Activated effector memory CD4-positive, alpha-beta T cell treated with Interleukin-2 at 50 U/mL for 16 hours (primary cell): ENCODE data around the gene CTNNA1.

Source experiments
- DNase-seq: peaks from one replicate; pipeline ENCODE4 v3.0.0-alpha.2; 2020

Gene CTNNA1

DNA sequence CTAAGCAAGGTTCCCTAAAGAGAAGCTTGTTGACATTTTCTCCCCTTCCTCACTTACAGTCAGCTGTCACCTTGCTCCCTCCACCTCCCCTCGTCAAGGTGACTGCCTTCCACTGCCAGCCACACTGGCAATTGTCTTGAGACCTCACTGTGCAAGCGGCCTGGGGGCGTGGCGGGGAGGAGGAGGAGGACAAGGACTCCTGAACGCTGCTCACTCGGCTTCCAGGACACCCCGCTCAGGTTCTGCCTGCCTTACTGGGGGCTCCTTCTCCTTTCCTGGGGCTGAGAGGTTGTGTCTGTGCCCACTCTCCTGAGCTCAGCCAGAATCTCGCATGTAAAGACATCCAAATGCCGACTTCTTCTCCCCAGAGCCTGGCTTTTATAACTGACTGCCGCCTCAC, 182.2 kb downstream of the CTNNA1 start:
- DNase-seq, result no peak

DNA sequence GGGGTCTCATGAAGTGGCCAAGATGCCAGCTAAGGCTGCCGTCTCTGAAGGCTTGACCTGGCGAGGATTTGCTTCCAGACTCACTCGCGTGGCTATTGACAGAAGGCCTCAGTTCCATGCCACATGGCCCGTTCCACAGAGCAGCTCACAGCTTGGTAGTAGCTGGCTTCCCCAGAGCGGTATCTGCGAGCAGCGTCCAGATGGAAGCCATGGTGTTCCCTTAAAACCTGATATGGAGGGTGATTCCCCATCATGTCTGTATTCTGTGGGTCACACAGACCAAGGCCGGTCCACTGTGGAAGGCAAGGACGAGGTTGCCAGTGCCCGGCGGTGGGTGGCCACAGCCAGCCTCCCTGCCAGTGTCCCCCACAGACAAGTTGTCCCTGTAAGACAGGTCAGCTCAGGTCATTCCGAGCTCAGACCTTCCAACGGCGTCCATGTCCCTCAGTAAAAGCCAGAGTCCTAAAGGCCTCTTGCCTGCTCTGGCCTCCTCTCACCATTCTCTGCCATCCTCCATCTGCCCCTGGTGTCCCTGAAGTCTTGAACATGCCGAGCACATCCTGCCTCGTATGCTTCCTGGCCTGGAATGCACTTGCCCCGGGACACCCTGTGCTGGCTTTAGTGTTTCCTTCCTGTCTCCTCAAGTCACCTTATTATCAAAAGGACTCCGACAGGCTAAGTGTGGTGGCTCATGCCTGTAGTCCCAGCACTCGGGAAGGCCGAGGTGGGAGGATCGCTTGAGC, 183.2 kb downstream of the CTNNA1 start:
- no peak for DNase-seq

DNA sequence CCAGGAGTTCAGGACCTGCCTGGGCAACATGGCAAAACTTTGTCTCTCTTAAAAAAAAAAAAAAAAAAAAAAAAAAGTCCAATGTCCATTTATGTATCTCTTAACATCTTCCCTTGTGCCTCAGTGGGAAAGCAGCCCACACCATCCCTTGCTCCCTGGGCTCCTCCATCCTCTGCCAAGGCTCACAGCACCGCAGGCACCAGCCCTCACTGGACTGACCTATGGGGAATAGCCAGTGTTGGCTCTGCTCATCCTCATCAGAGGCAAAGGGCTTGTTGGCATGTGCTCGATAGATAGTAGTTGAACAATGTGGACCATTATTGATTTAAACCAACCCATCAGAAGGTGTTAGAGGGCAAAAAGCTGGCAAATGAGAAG, 183.7 kb downstream of the CTNNA1 start:
- DNase-seq, result no peak

DNA sequence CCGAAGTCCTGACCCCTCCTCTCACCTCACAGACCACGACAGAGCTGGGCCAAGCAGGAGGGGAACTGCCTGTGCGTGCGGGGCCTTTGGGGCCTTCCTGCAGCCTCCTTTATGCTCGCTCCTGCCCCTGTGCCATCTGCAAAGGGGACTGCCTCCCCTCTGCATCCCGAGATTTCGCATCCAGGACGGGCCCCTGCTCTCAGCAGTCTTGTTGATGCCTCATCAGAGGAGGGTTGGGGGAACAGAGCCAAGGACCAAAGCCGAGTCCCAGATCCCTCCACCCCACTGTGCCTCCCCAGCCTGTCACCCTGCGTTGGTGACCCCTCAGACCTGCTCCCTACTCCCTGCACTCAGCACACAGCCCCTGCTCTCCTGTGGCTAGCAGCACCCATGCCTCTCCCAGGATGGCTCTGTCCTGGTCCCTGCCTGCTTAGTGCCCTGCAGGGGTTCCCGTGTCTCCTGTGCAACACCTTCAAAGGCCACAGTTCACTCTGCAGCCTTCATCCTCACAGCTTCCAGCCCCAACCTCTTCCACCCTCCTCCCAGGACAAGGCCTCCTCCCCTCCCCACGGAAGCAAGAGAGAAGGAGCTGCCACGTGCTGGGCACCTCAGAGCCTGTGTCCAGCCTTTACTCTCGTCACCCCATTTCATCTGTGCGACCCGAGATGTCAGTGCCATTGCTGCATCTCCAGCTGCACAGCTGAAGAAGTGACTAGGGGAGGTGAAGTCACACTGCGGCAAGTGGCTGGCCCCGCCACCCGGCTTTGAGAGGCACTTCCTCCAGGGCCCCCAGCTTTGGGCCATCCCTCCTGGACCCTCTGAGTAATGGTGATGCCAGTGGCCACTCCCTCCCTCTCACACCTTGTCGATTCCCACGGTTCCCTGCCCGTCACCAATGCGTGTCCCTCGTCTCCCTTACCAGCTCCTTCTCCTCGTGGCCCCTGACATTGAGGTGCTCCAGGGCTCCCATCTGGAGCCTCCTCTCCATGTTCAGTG, 184.5 kb downstream of the CTNNA1 start:
- DNase-seq, result no peak

DNA sequence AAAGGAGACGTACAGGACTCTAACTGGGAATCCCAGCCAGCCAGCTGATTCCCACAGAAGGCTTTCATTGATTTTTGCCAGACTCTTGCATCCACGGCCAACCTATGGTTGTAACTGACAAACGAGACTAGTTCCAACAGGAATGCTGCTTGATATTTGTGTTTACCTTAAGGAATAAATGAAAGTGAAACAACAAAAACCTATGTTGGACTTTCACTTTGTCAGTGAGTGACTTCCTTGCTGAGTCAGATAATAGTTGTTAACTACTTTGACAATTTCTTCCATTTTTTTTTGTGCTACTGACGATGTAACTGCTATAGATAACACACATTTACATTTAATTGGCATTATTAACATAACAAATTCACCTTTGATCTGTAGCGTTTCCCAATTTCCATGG, 185.3 kb downstream of the CTNNA1 start:
- DNase-seq, result no peak

DNA sequence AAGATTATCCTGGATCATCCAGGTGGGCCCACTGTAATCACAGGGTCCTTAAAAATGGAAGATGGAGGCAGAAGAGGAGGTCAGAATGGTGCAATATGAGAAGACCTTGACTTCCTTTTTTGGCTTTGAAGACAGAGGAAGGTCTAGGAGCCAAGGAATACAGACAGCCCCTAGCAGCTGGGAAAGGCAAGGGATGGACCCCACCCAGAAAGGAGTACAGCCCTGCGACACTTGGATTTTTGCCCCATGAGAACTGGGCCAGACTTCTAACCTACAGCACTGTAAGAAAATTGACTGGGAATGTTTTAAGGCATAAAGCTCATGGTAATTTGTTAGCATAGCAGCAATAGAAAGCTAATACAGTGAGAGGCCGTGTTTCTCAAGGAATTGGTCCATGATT, 188.8 kb downstream of the CTNNA1 start:
- no peak for DNase-seq

DNA sequence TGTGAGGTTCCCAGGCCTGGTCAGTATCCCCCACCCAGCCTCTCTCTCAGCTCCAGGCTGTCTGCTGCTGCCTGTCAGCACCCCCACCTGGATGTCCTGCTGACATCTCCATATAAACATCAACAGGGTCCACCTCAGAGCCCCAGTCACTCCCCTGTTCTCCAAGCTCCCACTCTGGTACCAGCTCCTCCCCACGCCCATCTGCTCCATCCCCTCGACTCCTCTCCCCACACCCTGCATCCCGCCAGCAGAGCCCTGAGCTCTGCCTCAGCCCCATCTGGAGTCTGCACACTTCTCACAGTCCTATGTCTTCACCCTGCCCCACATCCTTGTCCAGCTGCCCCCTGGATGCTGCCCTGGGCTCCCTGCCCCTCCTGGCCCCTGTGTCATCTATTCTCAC, 189.6 kb downstream of the CTNNA1 start:
- DNase-seq, result no peak

DNA sequence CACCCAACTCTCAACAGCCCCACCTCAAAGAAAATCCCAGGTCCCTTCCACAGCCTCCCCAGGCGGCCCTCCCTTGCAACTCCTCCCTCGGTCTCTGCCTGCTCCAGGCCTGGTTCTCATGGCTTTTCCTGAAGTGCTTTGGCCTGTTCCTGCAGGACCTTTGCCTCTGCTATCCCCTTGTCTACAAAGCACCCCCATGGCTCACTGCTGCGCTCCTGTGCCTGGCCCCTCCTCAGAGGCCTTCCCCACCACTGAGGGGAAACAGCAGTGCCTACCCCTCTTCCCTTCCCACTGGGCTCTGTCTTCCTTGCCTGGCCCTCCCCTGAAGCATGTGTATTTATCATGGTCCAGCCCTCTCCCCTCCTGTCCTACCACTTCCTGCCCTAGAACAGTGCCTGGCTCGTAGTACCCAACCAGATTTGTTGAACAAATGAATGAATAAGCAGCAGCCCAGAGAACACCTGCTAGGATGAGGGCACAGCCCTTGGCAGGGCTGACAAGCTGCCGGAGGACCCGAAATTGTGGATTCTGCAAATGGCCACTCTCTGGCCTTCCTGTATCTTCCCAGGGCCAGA, 190.5 kb downstream of the CTNNA1 start:
- no peak for DNase-seq

DNA sequence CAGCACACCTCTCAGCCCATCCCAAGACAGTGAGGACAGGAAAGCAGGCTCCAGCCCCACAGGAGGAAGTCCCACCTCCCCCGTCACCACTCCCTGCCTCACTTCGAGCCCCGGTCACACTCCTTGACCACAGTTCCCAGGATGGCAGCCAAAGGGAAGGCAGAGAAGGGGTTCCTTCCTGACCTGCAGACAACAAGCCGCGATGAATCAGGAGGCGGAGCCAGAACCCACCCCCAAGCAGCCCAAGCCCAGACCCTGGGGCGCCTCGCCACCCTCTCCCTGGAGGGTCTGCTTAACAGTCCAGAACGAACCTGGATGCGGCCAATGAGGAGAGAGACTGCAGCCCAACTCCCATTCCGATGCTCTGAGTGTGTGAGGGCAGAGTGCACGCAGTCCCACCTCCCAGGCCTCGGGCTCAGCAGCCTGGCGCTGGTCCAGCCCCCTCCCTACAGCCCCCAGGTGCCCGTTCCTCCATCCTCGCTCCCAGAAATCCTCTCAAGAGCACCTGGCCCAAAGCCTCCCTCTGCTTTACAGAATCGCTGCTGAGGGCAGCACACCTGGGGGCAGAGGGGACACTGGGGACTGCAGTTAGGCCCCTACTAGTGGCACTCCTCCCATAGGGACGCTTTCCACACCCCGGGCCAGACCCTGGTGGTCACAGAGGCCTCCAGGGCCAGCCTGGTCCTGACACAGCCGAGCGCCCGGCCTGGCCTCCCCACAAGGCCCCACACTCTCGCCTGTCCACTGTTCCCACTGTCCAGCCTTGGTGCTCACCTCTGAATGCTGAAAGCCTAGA, 191.5 kb downstream of the CTNNA1 start:
- DNase-seq, result no peak

DNA sequence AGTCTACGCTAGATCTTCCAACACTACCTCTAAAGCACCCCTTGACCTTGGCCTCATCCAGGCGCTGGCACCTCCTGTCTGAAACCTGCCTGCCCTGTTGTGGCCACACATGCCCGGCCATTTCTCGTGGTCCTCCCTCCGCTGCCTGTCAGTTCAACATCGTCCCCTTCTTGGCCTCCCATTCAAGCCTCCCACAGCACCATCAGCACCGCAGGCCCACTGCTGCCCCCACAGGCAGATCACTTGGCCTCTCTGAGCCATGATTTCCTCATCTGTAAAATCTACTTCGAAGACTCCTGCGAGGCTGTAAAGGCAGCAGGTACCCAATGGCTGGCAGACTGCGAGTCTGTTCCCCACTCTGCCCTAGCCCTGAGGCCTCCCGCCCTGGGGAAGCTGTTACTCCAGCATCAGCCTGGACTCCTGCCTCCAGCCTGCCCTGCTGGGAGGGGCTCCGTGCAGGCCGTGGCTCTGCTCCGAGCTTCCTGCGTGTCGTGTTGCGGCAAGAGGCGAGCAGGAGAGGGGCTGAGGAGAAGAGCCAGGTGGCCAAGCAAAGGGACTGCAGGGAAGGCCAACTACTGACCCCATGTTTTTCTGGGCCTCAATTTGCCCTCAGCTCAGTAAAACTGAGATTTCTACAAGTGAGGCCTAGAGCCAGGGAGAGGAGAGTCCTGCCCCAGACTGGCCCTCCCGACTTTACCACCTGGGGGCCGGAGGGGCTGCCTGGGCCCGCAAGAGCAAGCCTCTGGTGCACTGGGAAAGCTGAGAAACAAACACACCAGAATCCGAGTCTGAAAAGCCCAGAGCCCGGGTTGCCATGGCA, 192.4 kb downstream of the CTNNA1 start:
- no peak for DNase-seq

DNA sequence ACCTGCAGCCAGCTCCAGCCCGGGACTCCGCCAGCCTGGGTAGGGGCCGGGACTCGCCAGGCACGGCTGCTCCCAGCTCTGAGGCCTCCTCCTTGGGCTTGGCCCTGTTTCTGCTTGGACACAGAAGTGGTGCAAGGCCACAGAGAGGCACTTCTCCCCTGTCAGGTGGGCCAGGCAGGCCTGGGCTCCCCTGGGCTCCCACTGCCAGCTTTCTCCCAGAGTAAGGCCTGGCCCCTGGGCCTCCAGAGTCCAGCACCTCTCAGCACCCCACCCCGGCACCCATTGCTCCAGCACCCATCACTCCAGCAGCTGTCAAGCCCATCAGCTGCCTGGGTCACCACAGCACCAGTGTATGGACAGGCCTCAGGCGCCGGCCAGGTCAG, 193.0 kb downstream of the CTNNA1 start:
- no peak for DNase-seq

DNA sequence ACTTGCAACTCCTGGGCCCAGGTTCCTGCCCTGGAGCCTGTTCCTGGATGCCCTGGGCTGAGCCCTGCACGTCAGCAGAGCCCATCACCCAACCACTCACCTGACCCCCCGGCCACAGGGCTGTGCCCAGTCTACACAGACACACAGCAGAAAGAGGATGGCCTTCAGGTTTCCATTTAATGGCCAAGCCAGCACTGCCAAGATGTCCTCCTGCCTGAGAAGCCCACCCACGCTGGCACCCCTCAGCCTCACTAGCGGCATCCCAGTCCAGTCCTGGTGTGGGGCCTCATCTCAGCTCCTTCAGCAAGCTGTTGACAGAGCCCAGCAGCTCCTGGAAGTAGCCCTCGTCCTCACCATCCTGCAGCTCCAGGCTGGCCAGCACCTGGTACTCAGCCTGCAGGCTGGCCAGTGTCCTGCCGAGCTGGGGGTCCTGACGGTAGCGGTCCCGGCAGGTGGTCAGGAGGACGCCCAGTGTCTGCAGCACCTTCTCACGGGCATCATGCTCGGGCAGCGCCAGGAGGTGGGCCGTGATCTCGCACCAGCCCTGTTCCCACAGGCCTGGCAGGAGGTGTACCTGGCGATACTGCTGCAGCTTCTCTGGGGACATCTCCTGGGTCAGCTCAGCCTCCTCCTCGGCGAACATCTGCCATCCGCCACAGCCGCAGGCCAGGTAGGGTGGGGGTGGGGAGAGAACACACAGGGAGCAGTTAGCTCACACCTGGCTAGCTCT, 193.8 kb downstream of the CTNNA1 start:
- DNase-seq, result no peak

DNA sequence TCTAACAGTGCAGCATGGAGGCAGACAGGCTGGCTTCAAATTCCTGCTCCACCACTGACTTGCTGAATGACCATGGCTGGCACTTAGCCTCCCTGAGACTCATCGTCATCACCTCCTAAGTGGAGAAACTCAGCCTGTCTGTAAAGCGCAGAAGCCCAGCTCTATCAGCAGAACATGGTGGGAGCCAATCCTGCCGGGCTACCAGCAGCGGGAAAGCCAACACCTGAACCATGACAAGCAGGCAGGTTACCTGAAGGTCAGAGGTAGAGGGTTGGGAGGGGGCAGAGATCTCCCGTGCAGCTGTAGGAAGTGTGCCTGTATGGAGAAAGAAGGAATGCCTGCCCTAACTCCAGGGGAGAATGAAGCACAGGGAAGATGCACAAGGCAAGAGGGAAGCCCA, 194.6 kb downstream of the CTNNA1 start:
- DNase-seq, result no peak

DNA sequence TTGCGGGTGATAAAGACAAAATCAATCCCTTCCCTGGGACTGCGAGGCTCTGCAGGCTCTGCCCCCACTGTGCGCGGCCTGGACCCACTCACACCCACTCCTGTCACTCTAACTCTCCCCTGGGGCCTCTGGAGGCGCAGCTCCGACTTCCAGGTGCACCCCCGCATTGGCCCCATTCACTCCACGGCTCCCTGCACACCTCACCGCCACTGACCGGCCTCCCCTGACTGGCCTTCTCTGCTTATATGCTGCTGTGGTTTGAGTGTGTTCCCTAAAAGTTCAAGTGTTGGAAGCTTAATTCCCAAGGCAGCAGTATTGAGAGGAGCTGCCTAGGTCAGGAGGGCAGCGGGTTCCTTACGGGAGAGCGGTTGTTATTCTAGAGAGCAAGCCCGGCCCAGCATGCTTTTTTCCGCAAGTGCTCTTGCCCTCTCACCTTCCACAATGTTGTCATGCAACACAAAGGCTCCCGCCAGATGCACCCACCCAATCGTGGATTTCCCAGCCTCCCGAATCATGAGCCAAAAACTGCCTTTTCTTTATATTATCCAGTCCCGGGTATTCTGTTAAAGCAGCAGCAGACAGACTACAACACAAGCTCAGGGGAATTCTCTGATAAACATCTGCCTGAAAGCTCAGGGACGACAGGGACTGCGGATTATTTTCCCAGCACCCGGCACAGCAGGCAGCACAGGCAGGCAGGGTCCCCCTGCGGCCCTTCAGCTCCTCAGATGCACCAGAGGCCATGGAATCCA, 195.4 kb downstream of the CTNNA1 start:
- no peak for DNase-seq

DNA sequence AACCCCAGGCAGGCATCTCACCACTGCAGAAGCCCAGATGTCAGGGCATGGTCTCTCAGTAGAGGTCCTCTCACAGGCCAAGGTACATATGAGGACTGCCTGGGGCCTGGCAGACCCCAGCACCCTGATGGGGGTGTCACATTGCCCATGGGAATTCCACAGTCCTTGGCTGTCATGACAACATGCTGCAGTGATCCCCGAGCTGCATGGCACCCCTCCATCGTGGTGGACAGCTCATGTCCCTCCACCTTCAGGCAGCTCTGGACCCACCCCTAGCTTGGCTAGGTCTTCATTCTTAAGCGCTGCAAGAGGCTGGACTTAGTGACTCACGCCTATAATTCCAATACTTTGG, 196.0 kb downstream of the CTNNA1 start:
- no peak for DNase-seq

DNA sequence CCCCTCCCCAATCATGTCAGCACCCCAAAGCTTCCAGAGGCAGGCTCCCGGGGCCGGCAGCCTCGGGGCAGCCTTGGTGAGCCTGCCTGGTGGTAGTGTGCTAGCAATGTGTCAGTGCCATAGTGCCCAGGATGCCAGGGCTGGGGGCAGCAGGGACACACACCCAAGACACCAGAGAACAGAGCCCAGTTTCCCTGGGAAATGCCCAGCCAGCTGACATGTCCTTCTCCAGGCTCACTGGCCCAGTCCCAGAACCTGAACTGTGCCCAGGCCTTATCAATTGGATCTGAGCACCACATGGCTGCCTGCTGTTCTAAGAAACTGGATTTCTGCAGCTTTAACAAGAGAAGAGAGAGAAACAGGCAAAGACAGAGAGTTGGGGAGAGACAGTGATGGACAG, 196.8 kb downstream of the CTNNA1 start:
- DNase-seq, result no peak

DNA sequence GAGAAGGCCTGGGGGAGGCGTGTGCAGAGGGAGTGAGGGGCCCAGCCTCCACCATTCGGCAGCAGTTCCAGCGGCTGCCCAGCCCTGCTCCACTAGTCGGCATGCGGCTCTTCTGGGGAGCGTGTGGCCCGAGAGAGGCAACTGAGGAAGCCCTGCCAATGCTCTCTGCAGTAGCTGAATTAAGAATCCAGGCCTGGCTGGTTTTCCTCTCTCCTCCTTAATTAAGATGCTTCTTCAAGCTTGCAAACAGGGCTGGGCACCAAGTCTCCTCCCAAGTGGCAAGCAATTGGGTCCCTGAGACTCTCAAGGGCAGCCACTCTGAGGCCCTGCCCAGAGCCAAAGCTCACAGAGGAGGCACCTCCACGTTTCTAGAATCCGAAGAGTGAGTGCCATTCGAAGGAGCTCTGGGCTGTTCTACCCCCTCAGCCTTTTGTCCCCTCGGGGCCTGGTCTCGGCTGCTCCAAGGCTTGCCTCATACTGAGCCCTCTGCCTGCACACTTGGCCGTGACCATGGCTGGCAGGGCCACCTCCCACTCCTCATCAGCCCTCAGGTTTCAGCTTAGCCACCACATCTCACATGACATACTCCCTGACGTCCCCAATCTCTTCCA, 197.3 kb downstream of the CTNNA1 start:
- DNase-seq, result no peak

DNA sequence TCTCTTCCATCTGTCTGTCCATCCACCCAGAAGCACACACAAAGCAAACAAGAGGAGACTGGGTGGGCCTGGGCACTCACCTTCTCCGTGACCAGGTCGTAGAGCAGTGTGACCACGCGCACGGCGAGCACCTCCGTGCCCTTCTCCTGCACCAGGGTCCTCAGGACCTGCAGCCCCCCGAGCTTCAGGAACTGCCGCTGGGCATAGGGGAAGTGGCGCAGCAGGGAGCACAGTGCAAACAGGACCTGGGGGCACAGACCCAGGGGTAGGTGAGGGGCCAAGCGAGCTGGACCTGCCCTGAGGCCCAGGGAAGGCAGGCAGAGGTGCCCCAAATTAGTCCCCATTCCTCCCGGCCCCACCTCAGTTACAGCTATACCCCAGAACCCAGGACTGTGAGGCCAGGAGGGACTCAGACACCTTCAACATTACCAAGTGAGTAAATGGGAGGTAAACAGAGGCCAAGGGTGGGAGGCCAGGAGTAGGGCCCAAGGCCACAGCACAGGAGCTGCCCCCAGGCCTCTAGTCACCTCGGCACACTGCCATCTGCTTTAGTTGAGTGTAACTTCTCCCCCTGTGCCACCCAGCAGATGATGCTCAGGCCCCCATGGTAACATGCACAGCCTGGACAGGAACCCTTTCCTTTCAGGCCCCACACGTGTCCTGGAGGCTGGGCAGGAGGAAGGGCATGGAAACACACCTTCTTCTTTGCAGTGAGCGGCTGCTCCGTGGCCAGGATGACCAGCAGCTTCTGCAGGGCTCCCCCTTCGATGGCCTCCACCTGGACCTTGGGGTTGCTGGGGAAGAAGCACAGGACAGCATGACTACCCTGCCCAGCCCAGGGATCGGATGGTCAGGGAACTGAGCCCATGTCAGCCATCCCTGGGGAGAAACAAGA, 198.1 kb downstream of the CTNNA1 start:
- no peak for DNase-seq
